ENCODE data around the gene H2BK1. TPM values are rescaled to one million over a fixed set of nuclear protein-coding genes. Genes with fewer than 3 reads are reported as not detected.

Gene H2BK1
- total and polyA plus RNA-seq, 2 experiments from 2014 or later = not detected

GRCh38 chr7:151212626-151213025 lies 2.3 kb upstream of the H2BK1 start:
- Histone ChIP-seq H3K27me3 (no peaks in the 10 kb centered on the region), H3K9me3 (ENCODE audit: low read depth) (no peaks in the 10 kb centered on the region), H3K4me1 (ENCODE audit: low read depth) (no peaks in the 10 kb centered on the region), H3K4me3 (no peak overlapping the region), H3K27ac (no peak overlapping the region), H3K36me3 (peaks cover 34% of the 10 kb centered on the region)
- no peak for TF ChIP-seq CTCF (IDR thresholded peaks at IDR 0.05; ENCODE audit: low read depth, low read length)
- no peak for DNase-seq (ENCODE audit: low read depth in 1 of 2, low spot score in 1 of 2)

GRCh38 chr7:151211155-151211772 lies 976 bp upstream of the H2BK1 start:
- TF ChIP-seq CTCF (IDR thresholded peaks at IDR 0.05; ENCODE audit: low read depth, low read length) = no peak
- peaks cover 4% of the 10 kb centered on the region for H3K4me1 ChIP-seq (ENCODE audit: low read depth)
- no peak overlapping the region for H3K27ac ChIP-seq
- no peak overlapping the region for H3K4me3 ChIP-seq
- no peak for DNase-seq (ENCODE audit: low read depth in 1 of 2, low spot score in 1 of 2)
- H3K9me3 ChIP-seq (ENCODE audit: low read depth) = no peaks in the 10 kb centered on the region
- no peaks in the 10 kb centered on the region for H3K27me3 ChIP-seq
- peaks cover 23% of the 10 kb centered on the region for H3K36me3 ChIP-seq

- Histone ChIP-seq H3K27me3 (no peaks in the 10 kb centered on the region), H3K27ac (no peak overlapping the region), H3K36me3 (peaks cover 7% of the 10 kb centered on the region), H3K4me1 (ENCODE audit: low read depth) (peaks cover 4% of the 10 kb centered on the region), H3K9me3 (ENCODE audit: low read depth) (no peaks in the 10 kb centered on the region), H3K4me3 (no peak overlapping the region)
- DNase-seq (ENCODE audit: low read depth in 1 of 2, low spot score in 1 of 2) = no peak
- no peak for TF ChIP-seq CTCF (IDR thresholded peaks at IDR 0.05; ENCODE audit: low read depth, low read length)
Observed at GRCh38 chr7:151209588-151209987, 700 bp downstream of the H2BK1 start.

GRCh38 chr7:151208253-151208862 lies 1.9 kb downstream of the H2BK1 start:
- no peak overlapping the region for H3K4me3 ChIP-seq
- no peaks in the 10 kb centered on the region for H3K27me3 ChIP-seq
- no peaks in the 10 kb centered on the region for H3K9me3 ChIP-seq (ENCODE audit: low read depth)
- no peak for DNase-seq (ENCODE audit: low read depth in 1 of 2, low spot score in 1 of 2)
- H3K36me3 ChIP-seq = peaks cover 3% of the 10 kb centered on the region
- peaks cover 4% of the 10 kb centered on the region for H3K4me1 ChIP-seq (ENCODE audit: low read depth)
- H3K27ac ChIP-seq = no peak overlapping the region
- no peak for TF ChIP-seq CTCF (IDR thresholded peaks at IDR 0.05; ENCODE audit: low read depth, low read length)

GRCh38 chr7:151207804-151208203 lies 2.5 kb downstream of the H2BK1 start:
- no peak for DNase-seq (ENCODE audit: low read depth in 1 of 2, low spot score in 1 of 2)
- H3K4me3 ChIP-seq = no peak overlapping the region
- no peak for TF ChIP-seq CTCF (IDR thresholded peaks at IDR 0.05; ENCODE audit: low read depth, low read length)
- H3K36me3 ChIP-seq = peaks cover 3% of the 10 kb centered on the region
- no peaks in the 10 kb centered on the region for H3K27me3 ChIP-seq
- H3K4me1 ChIP-seq (ENCODE audit: low read depth) = peaks cover 4% of the 10 kb centered on the region
- H3K27ac ChIP-seq = no peak overlapping the region
- H3K9me3 ChIP-seq (ENCODE audit: low read depth) = no peaks in the 10 kb centered on the region
